ENCODE results near the gene PLAC8L1. TPM values are rescaled to one million over a fixed set of nuclear protein-coding genes. Genes with fewer than 3 reads are reported as not detected.

PLAC8L1 gene
- total and polyA plus RNA-seq, 7 donors, result 0.36 to 0.82 TPM; not detected in 5

DNA sequence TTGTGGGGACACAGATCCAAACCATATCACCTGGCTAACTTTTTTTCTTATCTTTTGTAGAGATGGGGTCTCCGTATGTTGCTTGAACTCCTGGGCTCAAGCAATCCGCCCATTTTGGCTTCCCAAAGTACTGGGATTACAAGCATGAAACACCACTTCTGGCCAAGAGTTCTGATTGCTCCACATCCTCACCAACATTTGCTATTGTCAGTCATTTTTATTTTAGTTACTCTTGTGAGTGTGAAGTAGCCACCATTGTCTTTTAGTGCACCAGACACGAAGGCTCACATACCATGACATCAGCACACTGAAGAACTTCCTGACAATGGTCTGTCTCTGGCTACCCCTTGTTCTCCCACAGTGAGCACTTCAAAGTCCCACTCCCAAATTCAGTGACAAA lies 17.3 kb downstream of the PLAC8L1 start:
- no peak for TF ChIP-seq CTCF (IDR thresholded peaks at IDR 0.05)
- no peak for TF ChIP-seq POLR2AphosphoS5 (IDR thresholded peaks at IDR 0.05)
- no peak for TF ChIP-seq EP300 (IDR thresholded peaks at IDR 0.05)
- TF ChIP-seq POLR2A (IDR thresholded peaks at IDR 0.05), result no peak
- WGBS, 2 donors, result 95 to 96% methylated on average over 3 of the region's 3 CpGs

DNA sequence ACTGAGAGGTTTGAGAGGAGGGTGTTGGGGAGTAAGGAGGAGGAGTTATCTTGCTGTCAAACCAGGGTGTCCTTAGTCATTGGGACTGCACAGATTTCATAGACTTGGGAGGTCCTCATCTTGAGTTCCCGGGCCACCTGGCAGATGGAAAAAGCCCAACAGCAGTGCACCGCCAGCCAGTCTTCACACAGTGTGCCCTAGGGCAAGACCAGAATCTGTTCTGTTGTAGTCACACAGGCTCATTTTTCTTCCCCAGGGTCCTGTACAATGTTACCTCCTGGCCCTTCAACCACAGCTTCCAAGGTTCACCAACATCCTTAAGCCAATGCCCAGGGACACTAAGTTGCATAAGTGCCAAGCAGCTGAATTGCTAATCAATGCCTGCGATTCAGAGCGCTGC lies 21.0 kb downstream of the PLAC8L1 start:
- Histone ChIP-seq H3K27ac (no peak overlapping the region), H3K9me3 (no peaks in the 10 kb centered on the region), H3K4me1 (no peaks in the 10 kb centered on the region), H3K36me3 (no peaks in the 10 kb centered on the region), H3K27me3 (no peaks in the 10 kb centered on the region), H3K4me3 (no peak overlapping the region)
- TF ChIP-seq EP300 (IDR thresholded peaks at IDR 0.05), result no peak
- TF ChIP-seq POLR2A (IDR thresholded peaks at IDR 0.05), result no peak
- no peak for TF ChIP-seq CTCF (IDR thresholded peaks at IDR 0.05)
- no peak for TF ChIP-seq POLR2AphosphoS5 (IDR thresholded peaks at IDR 0.05)
- intact Hi-C loops (cut with DNase I), result no loop called here
- no peak for DNase-seq
- 97 to 98% methylated on average over 4 of the region's 4 CpGs for WGBS, 2 donors

More for the DNA sequence above, 17.3 kb downstream of the PLAC8L1 start:
- Histone ChIP-seq H3K4me3 (no peak overlapping the region), H3K36me3 (no peaks in the 10 kb centered on the region), H3K27ac (no peak overlapping the region), H3K9me3 (no peaks in the 10 kb centered on the region), H3K27me3 (no peaks in the 10 kb centered on the region), H3K4me1 (no peaks in the 10 kb centered on the region)
- intact Hi-C loops (cut with DNase I), result no loop called here
- no peak for DNase-seq

DNA sequence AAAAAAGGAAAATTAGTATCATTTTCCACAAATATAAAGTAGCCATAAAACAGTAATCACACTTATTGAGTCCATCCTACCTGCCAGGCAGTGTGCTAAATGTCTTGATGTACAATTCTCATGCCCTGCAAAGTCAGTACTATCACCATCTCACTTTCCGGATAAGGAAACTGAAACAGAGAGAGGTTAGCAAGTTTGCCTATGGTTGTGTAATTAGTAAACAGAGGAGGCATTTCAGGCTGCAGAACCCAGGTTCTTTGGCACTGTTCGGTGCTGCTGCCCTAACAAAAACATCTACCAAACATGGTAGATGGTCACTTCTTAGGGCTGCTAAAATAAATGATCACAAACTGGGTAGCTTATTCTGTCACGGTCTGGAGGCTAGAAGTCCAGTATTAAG lies 22.6 kb downstream of the PLAC8L1 start:
- H3K27me3 ChIP-seq, result no peaks in the 10 kb centered on the region
- H3K27ac ChIP-seq, result no peak overlapping the region
- H3K36me3 ChIP-seq, result no peaks in the 10 kb centered on the region
- H3K9me3 ChIP-seq, result no peaks in the 10 kb centered on the region
- no peak overlapping the region for H3K4me3 ChIP-seq
- 76 to 77% methylated on average over 3 of the region's 3 CpGs for WGBS, 2 donors
- H3K4me1 ChIP-seq, result no peaks in the 10 kb centered on the region
- TF ChIP-seq EP300 (IDR thresholded peaks at IDR 0.05) (no peak), POLR2AphosphoS5 (IDR thresholded peaks at IDR 0.05) (no peak), POLR2A (IDR thresholded peaks at IDR 0.05) (no peak), CTCF (IDR thresholded peaks at IDR 0.05) (no peak)
- no peak for DNase-seq
- intact Hi-C loops (cut with DNase I), result no loop called here

DNA sequence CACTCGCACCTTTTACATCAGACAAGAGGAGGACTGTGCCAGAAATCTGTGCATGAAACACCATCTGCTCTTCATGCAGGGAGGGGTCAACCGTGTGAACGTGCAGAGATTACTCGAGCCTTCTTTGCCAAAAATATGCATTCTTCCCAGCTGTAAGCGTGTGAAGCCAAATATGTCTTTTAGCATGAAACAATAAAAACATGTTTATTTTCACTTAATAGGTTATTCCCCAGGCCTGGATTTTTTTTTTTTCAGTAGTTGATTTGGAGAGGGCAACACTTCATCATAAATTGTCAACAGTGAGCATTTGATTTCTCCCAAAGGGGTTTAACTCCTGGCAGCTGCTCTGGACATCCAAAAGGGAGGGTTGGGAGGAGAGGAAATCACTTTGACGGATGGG lies 23.8 kb downstream of the PLAC8L1 start:
- TF ChIP-seq CTCF (IDR thresholded peaks at IDR 0.05), result no peak
- TF ChIP-seq EP300 (IDR thresholded peaks at IDR 0.05), result no peak
- TF ChIP-seq POLR2A (IDR thresholded peaks at IDR 0.05), result no peak
- no peak for TF ChIP-seq POLR2AphosphoS5 (IDR thresholded peaks at IDR 0.05)
- Histone ChIP-seq H3K4me3 (no peak overlapping the region), H3K9me3 (no peaks in the 10 kb centered on the region), H3K27ac (no peak overlapping the region), H3K27me3 (peaks cover 0 to under 1% (median 0%) of the 10 kb centered on the region in 3 donors), H3K4me1 (no peaks in the 10 kb centered on the region), H3K36me3 (no peaks in the 10 kb centered on the region)
- intact Hi-C loops (cut with DNase I), result no loop called here
- DNase-seq, result no peak
- WGBS, 2 donors, result 52 to 65% methylated on average over 6 of the region's 6 CpGs

DNA sequence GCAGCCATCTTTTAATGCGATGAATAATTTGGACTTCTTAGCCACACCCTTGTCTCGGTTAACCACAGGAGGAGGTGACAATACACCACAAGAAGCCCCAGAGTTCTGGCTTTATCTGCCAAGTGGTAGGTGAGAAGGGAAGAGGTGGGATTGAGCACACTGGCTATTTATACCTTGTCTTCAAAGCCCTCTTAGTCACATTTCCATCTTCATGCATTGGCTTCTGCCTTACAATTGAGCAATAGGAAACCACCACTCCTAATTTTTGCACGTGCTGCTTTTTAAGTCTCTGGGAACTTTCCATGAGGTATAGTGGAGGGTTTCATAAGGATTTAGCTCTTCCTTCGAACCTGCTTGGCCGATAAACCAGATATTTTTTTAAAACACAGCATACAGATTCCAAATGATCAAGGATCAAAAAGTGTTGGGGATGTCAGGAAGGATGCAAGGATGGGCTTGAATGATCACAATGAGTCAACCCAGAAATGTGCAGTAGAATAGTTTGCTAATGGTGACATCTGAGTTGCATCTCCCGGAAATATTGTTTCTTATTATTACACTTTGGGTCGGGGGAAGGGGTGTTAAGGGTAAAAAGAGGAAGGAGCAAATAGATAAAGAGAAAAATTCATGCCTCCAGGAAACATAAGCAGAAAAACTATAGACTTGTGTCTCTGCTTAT lies 25.5 kb downstream of the PLAC8L1 start:
- no peaks in the 10 kb centered on the region for H3K36me3 ChIP-seq
- peaks cover 0 to 10% (median 0%) of the 10 kb centered on the region in 3 donors for H3K27me3 ChIP-seq
- intact Hi-C loops (cut with DNase I), result no loop called here
- TF ChIP-seq EP300 (IDR thresholded peaks at IDR 0.05), result no peak
- no peak for TF ChIP-seq CTCF (IDR thresholded peaks at IDR 0.05)
- TF ChIP-seq POLR2A (IDR thresholded peaks at IDR 0.05), result no peak
- no peak for TF ChIP-seq POLR2AphosphoS5 (IDR thresholded peaks at IDR 0.05)
- no peaks in the 10 kb centered on the region for H3K9me3 ChIP-seq
- no peak overlapping the region for H3K4me3 ChIP-seq
- no peak overlapping the region for H3K27ac ChIP-seq
- DNase-seq, result no peak
- no peaks in the 10 kb centered on the region for H3K4me1 ChIP-seq
- 61 to 76% methylated on average over 7 of the region's 7 CpGs for WGBS, 2 donors
